GM12878 (cell line): ENCODE results near the gene PON1.

ENCODE experiments used
- BCL3 ChIP-seq: IDR thresholded peaks from 2 replicates; pipeline ENCODE4 v1.6.1; 2011; ENCODE audit warnings: borderline replicate concordance, low read depth, mild to moderate bottlenecking, moderate library complexity, low read length; ENCODE audit not compliant: insufficient read depth, poor library complexity, severe bottlenecking
- CBX3 ChIP-seq: fragments of 200-600 bp; sonication (generic); IDR thresholded peaks from 2 replicates; pipeline ENCODE4 v1.6.1; 2016; ENCODE audit warnings: low read depth, borderline replicate concordance
- CTCF ChIP-seq, 3 experiments: IDR thresholded peaks in 2 of 3; conservative IDR thresholded peaks in 1 of 3; 2 replicates each; pipeline ENCODE4 v1.5.1; 2011; ENCODE audit warnings: low read depth in 3 of 3, low read length in 3 of 3, mild to moderate bottlenecking in 3 of 3, control low read depth in 2 of 3, moderate library complexity in 2 of 3, inconsistent platforms in 1 of 3, mixed read lengths in 1 of 3; ENCODE audit not compliant: control insufficient read depth in 2 of 3, insufficient read depth in 1 of 3; ENCODE audit errors: extremely low read depth in 1 of 3
- EP300 ChIP-seq, 2 experiments: fragments of 150-350 bp in 1 of 2; IDR thresholded peaks; 2 replicates each; pipeline ENCODE4 v1.6.1; 2011 to 2012; ENCODE audit warnings: low read depth in 2 of 2, low read length in 2 of 2, borderline replicate concordance in 1 of 2, improper control_type of control experiment in 1 of 2, inconsistent platforms in 1 of 2; ENCODE audit not compliant: control insufficient read depth in 1 of 2
- FOXK2 ChIP-seq: fragments of 450-650 bp; IDR thresholded peaks from 2 replicates; pipeline ENCODE4 v1.6.1; 2017; ENCODE audit warnings: mild to moderate bottlenecking, moderate library complexity
- MAX ChIP-seq: IDR thresholded peaks from 2 replicates; pipeline ENCODE4 v1.6.1; 2012; ENCODE audit warnings: low read depth, low read length, improper control_type of control experiment
- PBX3 ChIP-seq: IDR thresholded peaks from 2 replicates; pipeline ENCODE4 v1.6.1; 2011; ENCODE audit warnings: mild to moderate bottlenecking, low read depth, low read length, moderate library complexity; ENCODE audit not compliant: insufficient replicate concordance
- RAD21 ChIP-seq: IDR thresholded peaks from 2 replicates; pipeline ENCODE4 v1.6.1; 2011; ENCODE audit warnings: mild to moderate bottlenecking, low read depth, low read length, moderate library complexity; ENCODE audit not compliant: insufficient read depth
- SIN3A ChIP-seq: IDR thresholded peaks from 2 replicates; pipeline ENCODE4 v1.6.1; 2012; ENCODE audit warnings: low read depth, low read length, improper control_type of control experiment
- SPI1 ChIP-seq: IDR thresholded peaks from 2 replicates; pipeline ENCODE4 v1.6.1; 2011; ENCODE audit warnings: low read depth, mild to moderate bottlenecking, low read length, moderate library complexity, borderline replicate concordance; ENCODE audit not compliant: insufficient read depth
- SREBF2 ChIP-seq: IDR thresholded peaks from 2 replicates; pipeline ENCODE4 v1.6.1; 2012; ENCODE audit warnings: mild to moderate bottlenecking, low read length
- WRNIP1 ChIP-seq: IDR thresholded peaks from 2 replicates; pipeline ENCODE4 v1.6.1; 2011; ENCODE audit warnings: low read depth, low read length, improper control_type of control experiment, borderline replicate concordance
- YY1 ChIP-seq: IDR thresholded peaks from 2 replicates; pipeline ENCODE4 v1.6.1; 2011; ENCODE audit warnings: low read depth, mild to moderate bottlenecking, low read length
- ZSCAN29 ChIP-seq: fragments of 450-650 bp; IDR thresholded peaks from 2 replicates; pipeline ENCODE4 v1.6.1; 2017; ENCODE audit warnings: mild to moderate bottlenecking, moderate library complexity

- TF ChIP-seq YY1: no peak
- TF ChIP-seq EP300 (IDR thresholded peaks at IDR 0.05; ENCODE audit: borderline replicate concordance in 1 of 2, control insufficient read depth in 1 of 2, low read depth in 2 of 2, low read length in 2 of 2): no peak
- TF ChIP-seq SPI1: no peak
- no peak for TF ChIP-seq BCL3
- no peak for TF ChIP-seq CBX3
- TF ChIP-seq CTCF (IDR thresholded peaks at IDR 0.05 in 2 of 3, conservative IDR thresholded peaks at IDR 0.05 in 1 of 3; ENCODE audit: control insufficient read depth in 2 of 3, extremely low read depth in 1 of 3, insufficient read depth in 1 of 3, low read depth in 3 of 3, low read length in 3 of 3): no peak
- TF ChIP-seq RAD21: no peak
- no peak for TF ChIP-seq ZSCAN29
- no peak for TF ChIP-seq WRNIP1
- no peak for TF ChIP-seq MAX
- TF ChIP-seq SREBF2: no peak
- TF ChIP-seq PBX3: no peak
- no peak for TF ChIP-seq FOXK2
- TF ChIP-seq SIN3A: no peak
Observed at GRCh38 chr7:95322396-95322795, 1.9 kb downstream of the PON1 start.
